ENCODE measurements around the gene PWWP2B.

DNA sequence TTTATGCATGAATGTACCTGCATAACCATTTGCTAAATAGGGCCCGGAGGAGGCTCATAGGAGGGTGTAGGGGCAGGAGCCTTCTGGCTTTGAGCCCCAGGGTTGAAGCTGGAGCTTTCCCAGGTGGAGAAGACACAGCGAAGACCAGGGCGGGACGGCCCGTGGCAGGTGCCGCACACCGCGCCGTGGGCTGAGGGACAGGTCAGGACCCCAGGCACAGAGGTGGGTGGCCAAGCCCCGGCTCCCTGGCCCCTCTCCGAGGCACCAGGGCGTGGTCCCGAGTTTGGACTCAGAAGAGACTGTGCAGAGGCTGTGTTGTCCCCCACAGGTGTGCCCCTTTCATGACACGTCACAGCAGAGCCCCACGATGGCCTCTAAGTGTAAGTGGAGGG is 56.5 kb downstream of the PWWP2B start:
- TF ChIP-seq, protein P1, sequence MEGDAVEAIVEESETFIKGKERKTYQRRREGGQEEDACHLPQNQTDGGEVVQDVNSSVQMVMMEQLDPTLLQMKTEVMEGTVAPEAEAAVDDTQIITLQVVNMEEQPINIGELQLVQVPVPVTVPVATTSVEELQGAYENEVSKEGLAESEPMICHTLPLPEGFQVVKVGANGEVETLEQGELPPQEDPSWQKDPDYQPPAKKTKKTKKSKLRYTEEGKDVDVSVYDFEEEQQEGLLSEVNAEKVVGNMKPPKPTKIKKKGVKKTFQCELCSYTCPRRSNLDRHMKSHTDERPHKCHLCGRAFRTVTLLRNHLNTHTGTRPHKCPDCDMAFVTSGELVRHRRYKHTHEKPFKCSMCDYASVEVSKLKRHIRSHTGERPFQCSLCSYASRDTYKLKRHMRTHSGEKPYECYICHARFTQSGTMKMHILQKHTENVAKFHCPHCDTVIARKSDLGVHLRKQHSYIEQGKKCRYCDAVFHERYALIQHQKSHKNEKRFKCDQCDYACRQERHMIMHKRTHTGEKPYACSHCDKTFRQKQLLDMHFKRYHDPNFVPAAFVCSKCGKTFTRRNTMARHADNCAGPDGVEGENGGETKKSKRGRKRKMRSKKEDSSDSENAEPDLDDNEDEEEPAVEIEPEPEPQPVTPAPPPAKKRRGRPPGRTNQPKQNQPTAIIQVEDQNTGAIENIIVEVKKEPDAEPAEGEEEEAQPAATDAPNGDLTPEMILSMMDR (IDR thresholded peaks at IDR 0.05; ENCODE audit: low read depth, low read length): no peak
- TF ChIP-seq EZH2phosphoT487 (IDR thresholded peaks at IDR 0.05; ENCODE audit: low read depth): no peak
